Measurements from ENCODE around the gene HIGD1A.

Gene HIGD1A

GRCh38 chr3:42733501-42734262, 70.6 kb downstream of the HIGD1A start:
- no peak for DNase-seq

Measured in stimulated activated CD4-positive, alpha-beta T cell treated with anti-CD3 and anti-CD28 coated beads, Interleukin-1b, Interleukin-23, amount 100 ng/mL, for 48 hours (primary cell).